ENCODE data around the gene DRAM2. TPM values are rescaled to one million over a fixed set of nuclear protein-coding genes. Genes with fewer than 3 reads are reported as not detected.
"Not testable (repeated sequence)": the region's sequence is repeated elsewhere in the genome, so short reads cannot be mapped to it uniquely, and the experiment has no call there.

The DRAM2 gene
- total and polyA plus RNA-seq, 8 donors, result 2.6 to 420 (median 37.4) TPM

- Histone ChIP-seq H3K4me1 (no peaks in the 10 kb centered on the region), H3K36me3 (no peaks in the 10 kb centered on the region), H3K27ac (peak overlapping the region in 4 of 5 donors; percentile 5 to 74 (median 56)), H3K27me3 (no peaks in the 10 kb centered on the region), H3K4me3 (no peak overlapping the region), H3K9me3 (peaks cover 0 to 54% (median 29%) of the 10 kb centered on the region in 4 donors)
- intact Hi-C loops (cut with DNase I; ENCODE audit: low total_unique reads), result no loop called here
- WGBS, 5 donors, result 32 to 62% (median 42%) methylated on average over 5 of the region's 5 CpGs
- peak; percentile 8 to 73 for DNase-seq
- TF ChIP-seq POLR2AphosphoS5 (IDR thresholded peaks at IDR 0.05) (no peak), CTCF (IDR thresholded peaks at IDR 0.05) (no peak), POLR2A (IDR thresholded peaks at IDR 0.05) (no peak), EP300 (IDR thresholded peaks at IDR 0.05) (no peak)
Observed at GRCh38 chr1:111101854-111102642, 37.8 kb downstream of the DRAM2 start.

GRCh38 chr1:111099289-111099688, 40.6 kb downstream of the DRAM2 start:
- Histone ChIP-seq H3K27me3 (no peaks in the 10 kb centered on the region), H3K36me3 (no peaks in the 10 kb centered on the region), H3K27ac (no peak overlapping the region), H3K9me3 (peaks cover 0 to 60% (median 36%) of the 10 kb centered on the region in 4 donors), H3K4me3 (no peak overlapping the region), H3K4me1 (no peaks in the 10 kb centered on the region)
- TF ChIP-seq EP300 (IDR thresholded peaks at IDR 0.05) (no peak), POLR2A (IDR thresholded peaks at IDR 0.05) (no peak), CTCF (IDR thresholded peaks at IDR 0.05) (no peak), POLR2AphosphoS5 (IDR thresholded peaks at IDR 0.05) (no peak)
- WGBS, 5 donors, result 50 to 83% (median 56%) methylated on average over 1 of the region's 1 CpG
- peak in 1 of 2 donors; percentile 46 for DNase-seq
- intact Hi-C loops (cut with DNase I; ENCODE audit: low total_unique reads), result no loop called here

- WGBS, 5 donors, result 73 to 86% (median 83%) methylated on average over 2 of the region's 2 CpGs
- intact Hi-C loops (cut with DNase I; ENCODE audit: low total_unique reads), result no loop called here
- no peak overlapping the region for H3K27ac ChIP-seq
- TF ChIP-seq POLR2AphosphoS5 (IDR thresholded peaks at IDR 0.05), result no peak
- TF ChIP-seq EP300 (IDR thresholded peaks at IDR 0.05), result no peak
- TF ChIP-seq CTCF (IDR thresholded peaks at IDR 0.05), result no peak
- no peak for TF ChIP-seq POLR2A (IDR thresholded peaks at IDR 0.05)
- H3K9me3 ChIP-seq, result peaks cover 0 to 57% (median 36%) of the 10 kb centered on the region in 4 donors
- H3K4me1 ChIP-seq, result no peaks in the 10 kb centered on the region
- H3K4me3 ChIP-seq, result no peak overlapping the region
- no peak for DNase-seq
- no peaks in the 10 kb centered on the region for H3K36me3 ChIP-seq
- H3K27me3 ChIP-seq, result no peaks in the 10 kb centered on the region
Observed at GRCh38 chr1:111097356-111098099, 42.4 kb downstream of the DRAM2 start.

GRCh38 chr1:111095421-111095820, 44.5 kb downstream of the DRAM2 start:
- H3K4me1 ChIP-seq; intact Hi-C loops (cut with DNase I; ENCODE audit: low total_unique reads); H3K4me3 ChIP-seq; H3K27me3 ChIP-seq; H3K27ac ChIP-seq; DNase-seq; H3K36me3 ChIP-seq: not testable (repeated sequence)
- 87 to 95% (median 92%) methylated on average over 3 of the region's 3 CpGs for WGBS, 5 donors
- peaks cover 0 to 38% (median 32%) of the 10 kb centered on the region in 4 donors for H3K9me3 ChIP-seq
